ENCODE results near the gene CTU2.

CTU2 gene

GRCh38 chr16:88719933-88720296, 13.6 kb downstream of the CTU2 start:
- TF ChIP-seq TAF1 (IDR thresholded peaks at IDR 0.05; ENCODE audit: borderline replicate concordance, low read depth, low read length): no peak
- TF ChIP-seq POLR2A (IDR thresholded peaks at IDR 0.05; ENCODE audit: low read depth, low read length): no peak
- TF ChIP-seq POLR2AphosphoS5 (IDR thresholded peaks at IDR 0.05; ENCODE audit: low read depth, low read length): no peak
- FAIRE-seq: no peak
- DNase-seq (ENCODE audit: insufficient read length): no peak

DNA sequence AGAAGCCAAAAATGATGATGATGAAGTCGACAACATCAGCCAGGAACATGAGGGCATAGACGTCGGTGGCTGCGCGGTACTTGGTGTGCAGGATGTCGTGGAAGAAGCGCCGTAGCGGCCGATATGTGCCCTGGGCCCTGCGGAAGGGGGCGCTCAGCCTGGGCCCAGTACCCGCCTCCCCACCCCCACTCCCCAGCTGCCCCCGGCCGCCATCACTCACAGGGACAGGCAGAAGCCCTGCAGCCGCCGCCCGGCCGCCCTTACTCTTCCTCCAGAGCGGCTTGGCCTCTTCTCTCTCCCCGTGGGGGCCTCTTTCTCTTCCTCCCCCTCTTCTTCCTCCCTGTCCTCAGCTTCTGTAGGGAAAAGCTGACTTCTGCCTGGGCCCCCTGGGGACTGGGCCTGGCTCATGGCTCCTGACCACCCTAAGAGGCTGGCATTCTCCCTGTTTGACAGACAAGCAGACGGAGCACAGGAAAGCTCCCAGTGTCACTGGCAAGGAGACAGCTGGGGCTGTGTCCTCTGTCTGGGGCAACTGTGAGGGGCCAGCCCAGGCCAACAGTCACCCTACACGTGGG, 14.2 kb downstream of the CTU2 start:
- DNase-seq (ENCODE audit: insufficient read length) (no peak), FAIRE-seq (no peak)
- no peak for TF ChIP-seq TAF1 (IDR thresholded peaks at IDR 0.05; ENCODE audit: borderline replicate concordance, low read depth, low read length)
- TF ChIP-seq POLR2AphosphoS5 (IDR thresholded peaks at IDR 0.05; ENCODE audit: low read depth, low read length): no peak
- no peak for TF ChIP-seq POLR2A (IDR thresholded peaks at IDR 0.05; ENCODE audit: low read depth, low read length)

- FAIRE-seq: no peak
- DNase-seq (ENCODE audit: insufficient read length): no peak
- TF ChIP-seq POLR2A (IDR thresholded peaks at IDR 0.05; ENCODE audit: low read depth, low read length) (no peak), POLR2AphosphoS5 (IDR thresholded peaks at IDR 0.05; ENCODE audit: low read depth, low read length) (no peak), TAF1 (IDR thresholded peaks at IDR 0.05; ENCODE audit: borderline replicate concordance, low read depth, low read length) (no peak)
Observed at GRCh38 chr16:88721236-88721635, 14.9 kb downstream of the CTU2 start.

- no peak for DNase-seq (ENCODE audit: insufficient read length)
- TF ChIP-seq TAF1 (IDR thresholded peaks at IDR 0.05; ENCODE audit: borderline replicate concordance, low read depth, low read length) (no peak), POLR2A (IDR thresholded peaks at IDR 0.05; ENCODE audit: low read depth, low read length) (no peak), POLR2AphosphoS5 (IDR thresholded peaks at IDR 0.05; ENCODE audit: low read depth, low read length) (no peak)
- FAIRE-seq: no peak
Observed at GRCh38 chr16:88721815-88722755, 15.8 kb downstream of the CTU2 start.

GRCh38 chr16:88722784-88723506, 16.6 kb downstream of the CTU2 start:
- TF ChIP-seq TAF1 (IDR thresholded peaks at IDR 0.05; ENCODE audit: borderline replicate concordance, low read depth, low read length) (no peak), POLR2AphosphoS5 (IDR thresholded peaks at IDR 0.05; ENCODE audit: low read depth, low read length) (no peak), POLR2A (IDR thresholded peaks at IDR 0.05; ENCODE audit: low read depth, low read length) (no peak)
- no peak for FAIRE-seq
- no peak for DNase-seq (ENCODE audit: insufficient read length)

- FAIRE-seq (no peak), DNase-seq (ENCODE audit: insufficient read length) (no peak)
- no peak for TF ChIP-seq POLR2AphosphoS5 (IDR thresholded peaks at IDR 0.05; ENCODE audit: low read depth, low read length)
- TF ChIP-seq POLR2A (IDR thresholded peaks at IDR 0.05; ENCODE audit: low read depth, low read length): no peak
- TF ChIP-seq TAF1 (IDR thresholded peaks at IDR 0.05; ENCODE audit: borderline replicate concordance, low read depth, low read length): no peak
Observed at GRCh38 chr16:88723507-88723887, 17.2 kb downstream of the CTU2 start.

GRCh38 chr16:88723911-88724310, 17.6 kb downstream of the CTU2 start:
- TF ChIP-seq POLR2A (IDR thresholded peaks at IDR 0.05; ENCODE audit: low read depth, low read length) (no peak), POLR2AphosphoS5 (IDR thresholded peaks at IDR 0.05; ENCODE audit: low read depth, low read length) (no peak), TAF1 (IDR thresholded peaks at IDR 0.05; ENCODE audit: borderline replicate concordance, low read depth, low read length) (no peak)
- FAIRE-seq (no peak), DNase-seq (ENCODE audit: insufficient read length) (no peak)

DNA sequence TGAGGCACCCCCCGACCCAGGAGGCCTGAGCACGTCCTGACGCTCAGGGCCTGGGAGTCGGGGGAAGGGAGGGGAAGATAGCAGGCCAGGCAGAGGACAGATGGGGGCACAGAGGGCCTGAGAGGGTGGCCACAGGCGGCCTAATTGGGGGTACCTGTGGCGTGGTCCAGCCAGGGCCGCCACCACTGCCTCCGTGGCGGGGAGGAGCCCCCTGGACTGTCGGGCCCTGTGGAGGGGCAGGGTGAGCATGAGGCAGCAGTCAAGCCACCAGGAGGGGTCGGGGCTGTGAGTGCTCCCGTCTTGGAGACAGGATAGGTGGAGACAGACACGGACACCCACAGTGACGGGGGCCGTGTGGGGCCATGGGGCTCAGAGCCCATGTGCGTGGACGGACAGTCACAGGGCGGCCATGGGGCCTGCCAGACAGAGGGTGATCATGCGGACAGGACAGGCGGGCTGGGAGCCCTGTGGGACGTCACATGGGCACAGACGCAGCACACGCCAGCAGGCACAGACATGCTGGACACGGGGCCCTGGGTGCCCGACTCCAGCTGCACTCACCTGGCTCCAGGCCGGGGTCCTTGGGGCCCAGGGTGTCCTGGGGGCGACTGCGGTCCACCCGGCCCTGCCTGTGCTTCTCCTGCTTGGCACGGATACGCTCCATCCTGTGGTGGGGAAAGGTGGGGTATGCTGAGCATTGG, 18.7 kb downstream of the CTU2 start:
- DNase-seq (ENCODE audit: insufficient read length) (no peak), FAIRE-seq (no peak)
- TF ChIP-seq POLR2AphosphoS5 (IDR thresholded peaks at IDR 0.05; ENCODE audit: low read depth, low read length): no peak
- no peak for TF ChIP-seq POLR2A (IDR thresholded peaks at IDR 0.05; ENCODE audit: low read depth, low read length)
- no peak for TF ChIP-seq TAF1 (IDR thresholded peaks at IDR 0.05; ENCODE audit: borderline replicate concordance, low read depth, low read length)

DNA sequence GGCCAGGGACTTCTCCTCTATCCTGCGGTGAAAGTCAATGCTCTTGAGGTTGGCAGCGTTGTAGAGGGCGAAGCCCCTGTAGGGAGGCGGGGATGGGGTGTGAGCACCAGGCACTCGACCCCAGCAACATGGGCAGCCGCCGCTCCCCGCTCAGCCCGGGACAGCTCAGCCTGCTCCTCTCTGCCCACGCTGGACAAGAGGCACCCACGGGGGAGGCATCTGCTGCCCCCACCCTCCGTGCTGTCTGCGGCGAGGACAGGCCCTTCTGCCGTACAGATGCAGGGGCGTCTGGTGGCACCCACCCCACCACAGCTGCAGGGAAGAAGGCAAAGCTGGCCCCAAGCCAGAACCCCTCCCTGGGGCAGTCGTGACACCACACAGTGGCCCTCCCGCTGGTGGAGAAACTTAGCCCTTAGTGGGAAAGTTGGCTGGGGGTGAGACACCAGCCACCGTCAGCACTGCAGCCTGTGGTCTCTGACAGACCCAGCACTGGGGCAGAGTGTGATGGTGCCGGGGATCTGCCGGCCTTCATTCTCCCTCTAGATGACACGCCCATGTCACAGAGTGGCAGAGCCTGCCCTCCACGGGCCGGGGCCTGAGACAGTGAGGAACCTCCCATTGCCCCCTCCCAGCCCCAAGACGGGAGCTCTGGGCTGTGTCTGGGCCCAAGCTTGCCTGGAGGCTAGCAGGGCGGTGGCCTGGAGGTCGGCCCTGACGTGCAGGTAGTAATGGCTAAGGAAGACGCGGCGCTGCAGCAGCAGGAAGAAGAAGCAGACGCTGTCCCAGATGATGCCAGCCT, 19.5 kb downstream of the CTU2 start:
- TF ChIP-seq TAF1 (IDR thresholded peaks at IDR 0.05; ENCODE audit: borderline replicate concordance, low read depth, low read length) (no peak), POLR2A (IDR thresholded peaks at IDR 0.05; ENCODE audit: low read depth, low read length) (no peak), POLR2AphosphoS5 (IDR thresholded peaks at IDR 0.05; ENCODE audit: low read depth, low read length) (no peak)
- DNase-seq (ENCODE audit: insufficient read length) (no peak), FAIRE-seq (no peak)

GRCh38 chr16:88726408-88726749, 20.1 kb downstream of the CTU2 start:
- FAIRE-seq: no peak
- TF ChIP-seq TAF1 (IDR thresholded peaks at IDR 0.05; ENCODE audit: borderline replicate concordance, low read depth, low read length) (no peak), POLR2A (IDR thresholded peaks at IDR 0.05; ENCODE audit: low read depth, low read length) (no peak), POLR2AphosphoS5 (IDR thresholded peaks at IDR 0.05; ENCODE audit: low read depth, low read length) (no peak)
- DNase-seq (ENCODE audit: insufficient read length): no peak
